Caco-2 (cell line): ENCODE results near the gene SIRPA. TPM values are rescaled to one million over a fixed set of nuclear protein-coding genes. Genes with fewer than 3 reads are reported as not detected.

Source experiments
- Bru-seq: library from RNA; stranded (reverse); fragments of 400-500 nt; gene quantifications from one replicate; lab custom pipeline; 2021; lab: Mats Ljungman, UMichigan
- BruChase-seq, 2 experiments: library from RNA; stranded (reverse); fragments of 400-500 nt; gene quantifications; one replicate each; lab custom pipeline; 2021; lab: Mats Ljungman, UMichigan
- BruUV-seq: library from RNA; stranded (reverse); fragments of 400-500 nt; replicated peaks from 2 replicates; lab custom pipeline; 2021; lab: Mats Ljungman, UMichigan
- CTCF ChIA-PET: fragments of 300-600 bp; sonication (Branson Sonifier 250); formaldehyde crosslinking; loops from one replicate; lab custom pipeline; 2022; ENCODE audit warnings: antibody characterized with exemption; lab: Charles Lee
- POLR2A ChIA-PET: fragments of 300-600 bp; sonication (Branson Sonifier 250); formaldehyde crosslinking; loops from one replicate; lab custom pipeline; 2022; ENCODE audit warnings: antibody characterized with exemption; lab: Charles Lee
- DNase-seq, 2 experiments: peaks; one replicate each; pipeline versions ENCODE4 v3.0.0 to v3.0.0-alpha.2; 2020 to 2022
- H3K27me3 ChIP-seq: replicated peaks from 2 replicates; pipeline ENCODE4 v1.6.0; 2011; ENCODE audit warnings: low read length; ENCODE audit not compliant: control insufficient read depth, insufficient read depth
- H3K36me3 ChIP-seq: 2 replicates; pipeline ENCODE4 v1.5.1; 2011; ENCODE audit warnings: low read length; ENCODE audit not compliant: control insufficient read depth, insufficient read depth
- H3K4me1 ChIP-seq: fragments of 250-450 bp; sonication (Bioruptor Pico); 2 replicates; pipeline ENCODE4 v1.5.1; 2020; ENCODE audit warnings: mild to moderate bottlenecking
- H3K4me3 ChIP-seq: 2 replicates; pipeline ENCODE4 v1.5.1; 2011; ENCODE audit warnings: low read depth, mild to moderate bottlenecking, control low read depth, low read length
- H3K9me3 ChIP-seq: fragments of 250-450 bp; sonication (Bioruptor Pico); 2 replicates; pipeline ENCODE4 v1.5.1; 2020; ENCODE audit warnings: mild to moderate bottlenecking, moderate library complexity
- H3K27ac Mint-ChIP-seq: one replicate; pipeline ENCODE4 v1.8.0; 2022; ENCODE audit warnings: mixed read lengths; ENCODE audit not compliant: unreplicated experiment
- H3K27me3 Mint-ChIP-seq: one replicate; pipeline ENCODE4 v1.8.0; 2022; ENCODE audit warnings: mixed read lengths; ENCODE audit not compliant: insufficient read depth, unreplicated experiment
- H3K36me3 Mint-ChIP-seq: one replicate; pipeline ENCODE4 v1.8.0; 2022; ENCODE audit warnings: mild to moderate bottlenecking, mixed read lengths; ENCODE audit not compliant: insufficient read depth, unreplicated experiment
- H3K4me1 Mint-ChIP-seq: one replicate; pipeline ENCODE4 v1.8.0; 2022; ENCODE audit warnings: low read depth, mixed read lengths; ENCODE audit not compliant: unreplicated experiment
- H3K4me3 Mint-ChIP-seq: one replicate; pipeline ENCODE4 v1.8.0; 2022; ENCODE audit warnings: mild to moderate bottlenecking, moderate library complexity, mixed read lengths; ENCODE audit not compliant: unreplicated experiment
- H3K9me3 Mint-ChIP-seq: one replicate; pipeline ENCODE4 v1.8.0; 2022; ENCODE audit warnings: mixed read lengths; ENCODE audit not compliant: unreplicated experiment
- intact Hi-C: fragments of 100-400 bp; cut with micrococcal nuclease; formaldehyde crosslinking; loops from one replicate; pipeline ENCODE4 v1.10.0; 2022; ENCODE audit not compliant: unreplicated experiment
- long read RNA-seq: library from polyadenylated mRNA; stranded (forward); transcript quantifications from one replicate; pipeline ENCODE4 v2.0.0, GENCODE V29; 2022
- total RNA-seq: library from RNA; stranded (reverse); gene quantifications from 2 replicates; pipeline ENCODE4 v1.2.3, GENCODE V29; 2022
- TF ChIP-seq, protein P1 (sequence below), 2 experiments: fragments of 200-600 bp in 1 of 2; IDR thresholded peaks; 1 replicate in 1 of 2; 2 replicates in 1 of 2; pipeline versions ENCODE4 v1.5.1 to v1.8.0; 2011 to 2022; ENCODE audit warnings: antibody characterized with exemption in 1 of 2, control low read depth in 1 of 2, inconsistent platforms in 1 of 2, low read depth in 1 of 2, low read length in 1 of 2, mild to moderate bottlenecking in 1 of 2, moderate library complexity in 1 of 2; ENCODE audit not compliant: insufficient read depth in 1 of 2, severe bottlenecking in 1 of 2, unreplicated experiment in 1 of 2

Gene SIRPA
- total RNA-seq (31.6 and 33.3 TPM in 2 replicates), Bru-seq, nascent RNA (percentile 72 among the genes with signal in this experiment), BruChase-seq, experiment 1, labeled RNA remaining after a 2-hour chase (percentile 71 among the genes with signal in this experiment), BruChase-seq, experiment 2, labeled RNA remaining after a 6-hour chase (percentile 75 among the genes with signal in this experiment)
- long read RNA-seq, full-length matches to known transcripts, result 18 of 44 reads
- long read RNA-seq, partial matches to known transcripts, result 14 of 44 reads
- long read RNA-seq, other reads (novel, unspliced or antisense), result 12 of 44 reads

DNA sequence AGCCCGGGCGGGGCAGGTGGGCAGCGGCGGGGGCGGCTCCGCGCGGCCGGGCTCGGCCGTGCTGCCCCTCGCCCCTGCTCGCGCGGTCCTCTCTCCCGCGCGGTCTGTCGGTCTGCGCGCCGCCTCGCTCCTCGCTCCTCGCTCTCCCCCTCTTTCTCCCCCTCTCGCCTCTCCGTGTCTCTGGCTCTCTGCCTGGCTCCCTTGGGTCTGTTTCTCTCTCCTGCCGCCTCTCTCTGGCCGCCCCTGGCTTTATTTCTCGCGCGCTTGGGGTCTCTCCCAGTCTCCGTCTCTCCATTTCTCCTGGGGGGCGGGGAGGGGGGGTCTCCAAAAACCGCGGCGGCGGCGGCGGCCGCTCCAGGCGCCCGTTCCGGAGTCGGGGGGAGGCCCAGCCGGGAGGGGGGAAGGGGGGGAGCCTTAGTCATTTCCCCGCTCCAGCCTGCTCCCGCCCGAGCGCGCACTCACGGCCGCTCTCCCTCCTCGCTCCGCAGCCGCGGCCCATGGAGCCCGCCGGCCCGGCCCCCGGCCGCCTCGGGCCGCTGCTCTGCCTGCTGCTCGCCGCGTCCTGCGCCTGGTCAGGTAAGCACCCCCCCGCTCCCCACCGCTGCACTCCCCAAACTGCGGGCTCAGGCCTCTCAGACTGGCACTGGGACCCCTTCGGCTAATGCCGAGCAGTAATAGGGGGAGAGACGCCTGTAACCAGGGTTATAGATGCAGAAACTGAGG lies at the start of gene SIRPA:
TSS of gene SIRPA (plus strand) at position 457 of the 723 bp plus-strand sequence. CDS start at position 498, 41 bp downstream.
- CTCF ChIA-PET, result no interaction called here
- BruUV-seq, result no TSS peak
- POLR2A ChIA-PET, result no interaction called here

DNA sequence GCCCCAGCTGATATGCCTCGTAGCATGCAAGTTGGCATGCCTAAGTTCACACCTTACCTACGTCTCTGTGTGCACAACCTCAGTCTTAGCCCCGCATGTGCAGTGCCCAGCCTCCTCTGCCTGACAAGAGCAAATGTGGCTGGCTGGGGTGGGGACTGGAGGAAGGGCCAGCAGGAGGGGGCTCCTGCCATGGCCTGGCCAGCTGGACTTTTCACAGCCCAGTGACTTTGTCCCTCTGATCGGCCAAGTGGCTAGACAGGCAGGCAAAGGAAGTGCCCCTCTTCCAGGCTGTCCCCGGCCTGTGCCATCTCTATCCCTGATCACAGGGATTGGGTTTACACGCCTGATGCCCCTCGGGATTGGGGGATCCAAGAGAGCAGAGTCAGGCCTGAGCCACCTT lies 49.5 kb upstream of the SIRPA start:
- Histone ChIP-seq H3K9me3 (0 out of 2 replicates have a peak, but pooled peaks cover 12% of the 10 kb centered on the region), H3K4me1 (peaks cover 19% of the 10 kb centered on the region), H3K4me3 (no peak overlapping the region), H3K27me3 (no peaks in the 10 kb centered on the region), H3K36me3 (no peaks in the 10 kb centered on the region)
- CTCF ChIA-PET, result no interaction called here
- Mint-ChIP-seq H3K9me3 (peaks cover 19% of the 10 kb centered on the region), H3K27ac (no peak overlapping the region), H3K36me3 (no peaks in the 10 kb centered on the region), H3K4me3 (no peak overlapping the region), H3K4me1 (peaks cover 17% of the 10 kb centered on the region), H3K27me3 (no peaks in the 10 kb centered on the region)
- no TSS peak for BruUV-seq
- POLR2A ChIA-PET, result no interaction called here
- TF ChIP-seq, protein P1, sequence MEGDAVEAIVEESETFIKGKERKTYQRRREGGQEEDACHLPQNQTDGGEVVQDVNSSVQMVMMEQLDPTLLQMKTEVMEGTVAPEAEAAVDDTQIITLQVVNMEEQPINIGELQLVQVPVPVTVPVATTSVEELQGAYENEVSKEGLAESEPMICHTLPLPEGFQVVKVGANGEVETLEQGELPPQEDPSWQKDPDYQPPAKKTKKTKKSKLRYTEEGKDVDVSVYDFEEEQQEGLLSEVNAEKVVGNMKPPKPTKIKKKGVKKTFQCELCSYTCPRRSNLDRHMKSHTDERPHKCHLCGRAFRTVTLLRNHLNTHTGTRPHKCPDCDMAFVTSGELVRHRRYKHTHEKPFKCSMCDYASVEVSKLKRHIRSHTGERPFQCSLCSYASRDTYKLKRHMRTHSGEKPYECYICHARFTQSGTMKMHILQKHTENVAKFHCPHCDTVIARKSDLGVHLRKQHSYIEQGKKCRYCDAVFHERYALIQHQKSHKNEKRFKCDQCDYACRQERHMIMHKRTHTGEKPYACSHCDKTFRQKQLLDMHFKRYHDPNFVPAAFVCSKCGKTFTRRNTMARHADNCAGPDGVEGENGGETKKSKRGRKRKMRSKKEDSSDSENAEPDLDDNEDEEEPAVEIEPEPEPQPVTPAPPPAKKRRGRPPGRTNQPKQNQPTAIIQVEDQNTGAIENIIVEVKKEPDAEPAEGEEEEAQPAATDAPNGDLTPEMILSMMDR (IDR thresholded peaks at IDR 0.05; ENCODE audit: insufficient read depth in 1 of 2, low read depth in 1 of 2, low read length in 1 of 2, severe bottlenecking in 1 of 2, unreplicated experiment in 1 of 2), result no peak
- DNase-seq, result no peak
- intact Hi-C loops, result no loop called here

More for the DNA sequence above, at the start of gene SIRPA:
- TF ChIP-seq, protein P1 (IDR thresholded peaks at IDR 0.05; ENCODE audit: insufficient read depth in 1 of 2, low read depth in 1 of 2, low read length in 1 of 2, severe bottlenecking in 1 of 2, unreplicated experiment in 1 of 2), result no peak
- H3K36me3 Mint-ChIP-seq, result no peaks in the 10 kb centered on the region
- Histone ChIP-seq H3K9me3 (no peaks in the 10 kb centered on the region), H3K36me3 (no peaks in the 10 kb centered on the region), H3K4me1 (peaks cover 39% of the 10 kb centered on the region), H3K27me3 (no peaks in the 10 kb centered on the region), H3K4me3 (peak within 1 kb of the TSS; percentile 66)
- DNase-seq, result peak; percentile 53 to 63
- peak within 1 kb of the TSS; percentile 84 for H3K27ac Mint-ChIP-seq
- no peaks in the 10 kb centered on the region for H3K9me3 Mint-ChIP-seq
- peaks cover 44% of the 10 kb centered on the region for H3K4me1 Mint-ChIP-seq
- intact Hi-C loops, result loop anchor here (10.0 kb wide), 1 partner anchor 220 kb away; no protein-coding TSS in a partner anchor
- H3K4me3 Mint-ChIP-seq, result peak within 1 kb of the TSS; percentile 84
- no peaks in the 10 kb centered on the region for H3K27me3 Mint-ChIP-seq

DNA sequence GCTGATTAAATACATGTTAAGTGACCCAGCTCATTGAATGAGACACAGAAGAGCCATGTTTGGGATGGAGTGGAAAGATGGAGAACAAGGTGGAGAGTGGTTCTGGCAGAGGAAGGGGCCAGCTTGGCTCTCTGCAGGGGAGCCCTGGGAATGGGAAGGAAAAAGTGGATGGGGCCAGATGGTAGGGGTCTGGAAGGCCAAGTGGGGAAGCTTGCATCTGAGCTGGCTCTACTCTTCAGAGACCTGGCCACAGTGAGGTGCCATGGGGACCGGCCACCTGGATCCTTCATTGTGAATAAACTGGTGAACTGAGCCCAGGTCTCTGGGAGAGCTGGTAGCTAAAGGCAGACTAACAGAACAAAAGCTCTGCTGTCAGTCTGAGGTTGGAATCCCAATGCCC lies 48.9 kb upstream of the SIRPA start:
- POLR2A ChIA-PET, result no interaction called here
- CTCF ChIA-PET, result no interaction called here

More for the DNA sequence above, 48.9 kb upstream of the SIRPA start:
- H3K36me3 Mint-ChIP-seq, result no peaks in the 10 kb centered on the region
- Histone ChIP-seq H3K4me3 (no peak overlapping the region), H3K4me1 (peaks cover 15% of the 10 kb centered on the region), H3K27me3 (no peaks in the 10 kb centered on the region), H3K36me3 (no peaks in the 10 kb centered on the region), H3K9me3 (0 out of 2 replicates have a peak, but pooled peaks cover 12% of the 10 kb centered on the region)
- H3K9me3 Mint-ChIP-seq, result peaks cover 19% of the 10 kb centered on the region
- H3K27me3 Mint-ChIP-seq, result no peaks in the 10 kb centered on the region
- no peak overlapping the region for H3K4me3 Mint-ChIP-seq
- TF ChIP-seq, protein P1 (IDR thresholded peaks at IDR 0.05; ENCODE audit: insufficient read depth in 1 of 2, low read depth in 1 of 2, low read length in 1 of 2, severe bottlenecking in 1 of 2, unreplicated experiment in 1 of 2), result no peak
- peaks cover 14% of the 10 kb centered on the region for H3K4me1 Mint-ChIP-seq
- intact Hi-C loops, result no loop called here
- DNase-seq, result no peak
- no TSS peak for BruUV-seq
- no peak overlapping the region for H3K27ac Mint-ChIP-seq
